Parathyroid adenoma (tissue), 2 donors: Measurements from ENCODE around the gene GSTA3.
"Not testable (repeated sequence)": the region's sequence is repeated elsewhere in the genome, so short reads cannot be mapped to it uniquely, and the experiment has no call there.

Source experiments
- H2AFZ ChIP-seq: fragments of 300-600 bp; sonication (generic); one replicate; pipeline ENCODE4 v1.7.0; 2017; ENCODE audit warnings: antibody characterized with exemption, mild to moderate bottlenecking
- H3K27ac ChIP-seq: fragments of 300-600 bp; sonication (generic); one replicate; pipeline ENCODE4 v1.7.0; 2017
- H3K27me3 ChIP-seq: fragments of 300-600 bp; sonication (generic); one replicate; pipeline ENCODE4 v1.7.0; 2017; ENCODE audit warnings: low read length; ENCODE audit not compliant: control insufficient read depth, insufficient read depth
- H3K36me3 ChIP-seq: fragments of 300-600 bp; sonication (generic); one replicate; pipeline ENCODE4 v1.7.0; 2017; ENCODE audit warnings: low read length; ENCODE audit not compliant: control insufficient read depth, insufficient read depth
- H3K4me1 ChIP-seq: fragments of 300-600 bp; sonication (generic); one replicate; pipeline ENCODE4 v1.7.0; 2017; ENCODE audit warnings: control low read depth
- H3K4me2 ChIP-seq: fragments of 300-600 bp; sonication (generic); one replicate; pipeline ENCODE4 v1.7.0; 2017; ENCODE audit warnings: low read length
- H3K4me3 ChIP-seq: fragments of 300-600 bp; sonication (generic); one replicate; pipeline ENCODE4 v1.7.0; 2017; ENCODE audit warnings: low read depth, low read length
- H3K79me2 ChIP-seq: fragments of 300-600 bp; sonication (generic); one replicate; pipeline ENCODE4 v1.7.0; 2017; ENCODE audit warnings: control low read depth
- H3K9ac ChIP-seq: fragments of 300-600 bp; sonication (generic); one replicate; pipeline ENCODE4 v1.7.0; 2017; ENCODE audit warnings: mild to moderate bottlenecking
- H3K9me3 ChIP-seq: fragments of 300-600 bp; sonication (generic); one replicate; pipeline ENCODE4 v1.7.0; 2017; ENCODE audit warnings: low read length; ENCODE audit not compliant: control insufficient read depth
- CTCF ChIP-seq: fragments of 300-600 bp; sonication (generic); IDR thresholded peaks from one replicate; pipeline ENCODE4 v1.7.0; 2017; ENCODE audit warnings: antibody characterized with exemption, mild to moderate bottlenecking
- donor health status: primary hyperparathyroidism.

Gene GSTA3

GRCh38 chr6:52868899-52869298 is 40.6 kb downstream of the GSTA3 start:
- H3K27me3 ChIP-seq, H3K4me2 ChIP-seq, H3K36me3 ChIP-seq, H2AFZ ChIP-seq, H3K9ac ChIP-seq, H3K27ac ChIP-seq, H3K79me2 ChIP-seq, H3K4me3 ChIP-seq, H3K4me1 ChIP-seq, H3K9me3 ChIP-seq: not testable (repeated sequence)

GRCh38 chr6:52868240-52868639 is 41.3 kb downstream of the GSTA3 start:
- no peaks in the 10 kb centered on the region for H3K79me2 ChIP-seq
- H3K9me3 ChIP-seq: no peaks in the 10 kb centered on the region
- no peak overlapping the region for H2AFZ ChIP-seq
- H3K4me2 ChIP-seq: no peak overlapping the region
- H3K9ac ChIP-seq: no peak overlapping the region
- no peaks in the 10 kb centered on the region for H3K36me3 ChIP-seq
- no peak overlapping the region for H3K27ac ChIP-seq
- no peak overlapping the region for H3K4me3 ChIP-seq
- TF ChIP-seq CTCF: no peak
- peaks cover 2% of the 10 kb centered on the region for H3K4me1 ChIP-seq
- H3K27me3 ChIP-seq: no peaks in the 10 kb centered on the region

- not testable (repeated sequence) for H3K9ac ChIP-seq, H3K36me3 ChIP-seq, H3K4me1 ChIP-seq, H3K4me3 ChIP-seq, H2AFZ ChIP-seq, H3K27me3 ChIP-seq, H3K9me3 ChIP-seq, H3K27ac ChIP-seq, H3K79me2 ChIP-seq, H3K4me2 ChIP-seq
Measured at GRCh38 chr6:52861151-52861550, 48.3 kb downstream of the GSTA3 start.

GRCh38 chr6:52858416-52858815 is 51.1 kb downstream of the GSTA3 start:
- H3K36me3 ChIP-seq: no peaks in the 10 kb centered on the region
- no peaks in the 10 kb centered on the region for H3K79me2 ChIP-seq
- no peaks in the 10 kb centered on the region for H3K9me3 ChIP-seq
- no peak overlapping the region for H3K4me2 ChIP-seq
- no peak overlapping the region for H3K9ac ChIP-seq
- no peak overlapping the region for H3K4me3 ChIP-seq
- H3K27me3 ChIP-seq: no peaks in the 10 kb centered on the region
- no peaks in the 10 kb centered on the region for H3K4me1 ChIP-seq
- TF ChIP-seq CTCF: no peak
- H2AFZ ChIP-seq: no peak overlapping the region
- H3K27ac ChIP-seq: no peak overlapping the region

GRCh38 chr6:52856137-52856536 is 53.4 kb downstream of the GSTA3 start:
- not testable (repeated sequence) for H3K27me3 ChIP-seq, H3K79me2 ChIP-seq, H3K4me1 ChIP-seq, H3K27ac ChIP-seq, H3K4me3 ChIP-seq, H3K4me2 ChIP-seq, H3K9me3 ChIP-seq, H3K9ac ChIP-seq, H3K36me3 ChIP-seq
- peak overlapping the region; percentile 58 for H2AFZ ChIP-seq

- Histone ChIP-seq H2AFZ (no peak overlapping the region), H3K4me2 (no peak overlapping the region), H3K27ac (no peak overlapping the region), H3K79me2 (no peaks in the 10 kb centered on the region), H3K27me3 (no peaks in the 10 kb centered on the region), H3K9me3 (no peaks in the 10 kb centered on the region), H3K9ac (no peak overlapping the region), H3K4me3 (no peak overlapping the region), H3K36me3 (no peaks in the 10 kb centered on the region), H3K4me1 (no peaks in the 10 kb centered on the region)
- TF ChIP-seq CTCF: no peak
Measured at GRCh38 chr6:52849137-52849536, 60.4 kb downstream of the GSTA3 start.
